ENCODE measurements around the gene PLPP3.

The PLPP3 gene

DNA sequence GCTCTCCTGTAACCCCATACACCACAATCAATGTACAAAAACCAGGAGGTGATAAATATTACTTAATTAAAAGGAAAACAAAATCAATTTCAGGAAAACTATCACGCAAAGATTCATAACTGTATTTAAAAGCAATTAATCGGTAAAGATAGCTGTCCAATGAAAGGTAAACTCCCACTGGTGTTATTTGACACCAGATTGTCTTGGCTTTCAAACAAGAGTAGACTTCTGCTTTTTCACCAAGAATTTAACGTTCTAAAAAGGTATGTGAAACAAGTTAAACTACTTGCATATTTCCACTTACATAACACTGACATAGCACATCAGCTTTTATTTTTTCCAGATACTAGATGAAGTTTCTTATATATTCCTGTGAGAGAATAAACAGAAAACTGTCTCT lies 3.5 kb downstream of the PLPP3 start:
- no peak for DNase-seq

- no peak for DNase-seq
Measured at GRCh38 chr1:56574794-56575193, 4.6 kb downstream of the PLPP3 start.

- no peak for DNase-seq
Measured at GRCh38 chr1:56573311-56573710, 6.1 kb downstream of the PLPP3 start.

DNA sequence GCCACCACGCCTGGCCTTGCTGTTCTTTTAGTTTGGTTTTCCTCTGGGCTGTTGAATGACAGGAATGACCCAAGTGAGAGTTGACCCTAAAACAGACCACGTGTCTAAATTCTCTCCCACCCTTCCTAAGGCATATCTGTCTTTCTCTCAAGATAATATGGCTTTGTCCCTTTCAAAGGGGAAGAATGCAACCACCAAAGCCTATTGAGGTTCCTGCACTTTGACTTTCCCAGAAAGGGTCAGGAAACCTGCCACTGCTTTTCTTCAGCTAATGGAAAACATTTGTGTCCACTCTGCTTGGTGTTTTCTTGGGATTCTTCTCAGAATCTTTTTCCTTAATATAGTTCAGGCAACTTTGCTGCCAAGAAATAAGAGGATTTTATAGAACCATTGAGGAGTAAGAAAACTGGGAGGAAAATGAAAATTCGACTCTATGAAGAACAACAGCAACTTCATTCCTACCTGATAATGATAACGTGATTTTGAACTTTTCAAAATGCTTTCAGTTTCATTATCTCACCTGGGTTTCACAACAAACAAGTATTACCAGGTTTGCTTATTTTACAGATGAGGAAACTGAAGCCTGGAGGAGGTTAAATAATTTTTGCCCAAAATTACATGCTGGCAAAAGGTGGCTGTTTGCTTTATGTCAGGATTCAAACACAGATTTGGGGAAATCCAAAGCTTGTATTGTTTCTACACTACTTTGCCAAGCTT lies 6.9 kb downstream of the PLPP3 start:
- DNase-seq = no peak

GRCh38 chr1:56571448-56571847 lies 7.9 kb downstream of the PLPP3 start:
- DNase-seq = no peak

- DNase-seq = no peak
Measured at GRCh38 chr1:56570924-56571372, 8.4 kb downstream of the PLPP3 start.

- DNase-seq = no peak
Measured at GRCh38 chr1:56569661-56570060, 9.7 kb downstream of the PLPP3 start.

GRCh38 chr1:56566994-56567393 lies 12.4 kb downstream of the PLPP3 start:
- no peak for DNase-seq

- DNase-seq = no peak
Measured at GRCh38 chr1:56566061-56566744, 13.2 kb downstream of the PLPP3 start.

- no peak for DNase-seq
Measured at GRCh38 chr1:56564615-56565014, 14.7 kb downstream of the PLPP3 start.

GRCh38 chr1:56563568-56563967 lies 15.8 kb downstream of the PLPP3 start:
- DNase-seq = no peak

DNA sequence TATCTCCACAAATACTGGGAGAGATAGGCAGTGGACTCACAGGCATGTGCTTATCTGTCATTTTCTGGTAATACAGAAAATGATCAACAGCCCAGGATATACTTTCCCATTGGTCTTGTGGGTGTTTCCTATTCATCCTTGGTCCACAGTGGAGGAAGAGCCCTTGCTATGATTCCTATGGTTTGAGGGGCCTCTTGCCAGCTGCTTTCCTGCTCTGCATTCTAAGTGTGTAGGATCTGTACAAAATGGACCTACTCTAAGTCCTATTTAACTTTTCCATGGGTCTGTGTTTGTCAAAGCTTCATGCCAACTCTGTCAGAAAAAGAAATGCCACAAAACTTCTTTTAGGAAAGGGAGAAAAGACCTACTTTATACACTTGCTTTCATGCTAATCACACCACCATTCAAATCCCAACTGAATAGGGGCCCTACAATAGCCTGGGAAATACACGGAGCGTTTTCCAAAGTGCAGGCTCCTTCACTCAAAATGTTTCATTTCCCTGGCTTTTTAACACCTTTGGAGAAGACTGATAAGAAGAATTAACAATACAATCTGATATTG lies 16.4 kb downstream of the PLPP3 start:
- DNase-seq = no peak

GRCh38 chr1:56561227-56562019 lies 17.9 kb downstream of the PLPP3 start:
- no peak for DNase-seq

GRCh38 chr1:56557746-56558145 lies 21.6 kb downstream of the PLPP3 start:
- DNase-seq = no peak

GRCh38 chr1:56555448-56555847 lies 23.9 kb downstream of the PLPP3 start:
- DNase-seq = no peak

GRCh38 chr1:56553046-56553445 lies 26.3 kb downstream of the PLPP3 start:
- no peak for DNase-seq

GRCh38 chr1:56552349-56552748 lies 27.0 kb downstream of the PLPP3 start:
- no peak for DNase-seq

DNA sequence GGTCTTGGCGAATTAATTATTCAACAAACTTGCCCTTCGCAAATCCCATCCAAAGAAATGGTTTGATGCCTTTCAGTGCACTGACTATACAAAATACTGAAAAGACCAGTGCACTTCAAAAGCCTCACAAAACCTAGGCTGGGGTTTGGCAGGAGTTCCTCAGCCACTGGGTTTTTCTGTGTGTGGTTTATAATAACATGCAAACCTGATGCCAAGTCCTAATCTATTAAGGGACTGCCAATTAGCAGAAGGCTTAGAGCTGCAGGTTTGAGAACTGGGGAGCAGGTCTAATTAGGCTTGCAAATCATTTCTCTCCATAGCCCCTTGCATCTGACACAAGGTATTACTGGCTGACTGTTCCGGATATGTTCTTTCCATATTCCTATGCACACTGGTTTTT lies 27.7 kb downstream of the PLPP3 start:
- no peak for DNase-seq

- DNase-seq = no peak
Measured at GRCh38 chr1:56550859-56551188, 28.5 kb downstream of the PLPP3 start.

- DNase-seq = no peak
Measured at GRCh38 chr1:56550138-56550858, 29.1 kb downstream of the PLPP3 start.

DNA sequence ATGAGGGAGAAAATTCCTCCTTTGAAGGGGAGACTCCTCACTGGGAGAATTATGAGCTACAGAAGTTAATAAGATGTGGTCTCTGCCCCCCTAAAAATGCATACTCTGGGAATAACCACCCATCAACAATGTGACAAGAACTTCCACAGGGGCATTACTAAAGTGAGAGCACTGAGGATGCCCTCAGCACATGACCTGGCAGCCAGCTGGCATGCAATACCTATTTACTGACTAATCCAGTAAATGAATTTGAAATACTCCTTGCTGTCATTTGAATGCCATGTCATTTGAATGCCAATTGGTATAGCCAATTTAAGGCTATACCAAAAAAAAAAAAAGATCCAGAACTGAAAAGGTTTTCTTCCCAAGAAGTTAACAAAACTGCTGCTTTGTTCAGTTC lies 30.8 kb downstream of the PLPP3 start:
- DNase-seq = no peak

GRCh38 chr1:56547977-56548376 lies 31.4 kb downstream of the PLPP3 start:
- no peak for DNase-seq

- no peak for DNase-seq
Measured at GRCh38 chr1:56547473-56547872, 31.9 kb downstream of the PLPP3 start.
